Endometrial microvascular endothelial cells (primary cell): ENCODE data around the gene OSTF1. TPM values are rescaled to one million over a fixed set of nuclear protein-coding genes. Genes with fewer than 3 reads are reported as not detected.

ENCODE experiments used
- in situ Hi-C: cut with HindIII; loops from 2 replicates; pipeline ENCODE4 v1.10.0; 2017; ENCODE audit warnings: low sequenced_read_pairs, low pct_unique_long_range_greater_than_20kb; ENCODE audit errors: inconsistent ontology term
- total RNA-seq: library from RNA; depleted of rRNA; stranded (reverse); fragments of >200 nt; gene quantifications from one replicate; pipeline ENCODE4 v1.2.3, GENCODE V29; 2015; ENCODE audit errors: inconsistent ontology term

Gene OSTF1
- total RNA-seq, result 83.8 TPM

- in situ Hi-C loops, result no loop called here
Observed at GRCh38 chr9:75087824-75088645, at the start of gene OSTF1, which contains the start of gene NMRK1. TSS of gene OSTF1 (plus strand) at chr9:75088514. CDS start at chr9:75088693, 179 bp downstream. TSS of gene NMRK1 (minus strand) at chr9:75088155. CDS start at chr9:75083115, 5,040 bp downstream.

GRCh38 chr9:75039009-75039408, 49.3 kb upstream of the OSTF1 start:
- in situ Hi-C loops, result no loop called here

- in situ Hi-C loops, result no loop called here
Observed at GRCh38 chr9:75039801-75040200, 48.5 kb upstream of the OSTF1 start.

GRCh38 chr9:75041041-75041440, 47.3 kb upstream of the OSTF1 start:
- in situ Hi-C loops, result no loop called here

GRCh38 chr9:75046725-75047345, 41.5 kb upstream of the OSTF1 start:
- in situ Hi-C loops, result no loop called here

GRCh38 chr9:75047506-75047905, 40.8 kb upstream of the OSTF1 start:
- in situ Hi-C loops, result no loop called here

- in situ Hi-C loops, result no loop called here
Observed at GRCh38 chr9:75051285-75051684, 37.0 kb upstream of the OSTF1 start.

GRCh38 chr9:75053869-75054268, 34.4 kb upstream of the OSTF1 start:
- in situ Hi-C loops, result no loop called here

- in situ Hi-C loops, result no loop called here
Observed at GRCh38 chr9:75054368-75055001, 33.8 kb upstream of the OSTF1 start.

- in situ Hi-C loops, result no loop called here
Observed at GRCh38 chr9:75061169-75061568, 27.1 kb upstream of the OSTF1 start.

GRCh38 chr9:75063556-75064305, 24.6 kb upstream of the OSTF1 start:
- in situ Hi-C loops, result no loop called here

GRCh38 chr9:75064307-75065025, 23.8 kb upstream of the OSTF1 start:
- in situ Hi-C loops, result no loop called here

GRCh38 chr9:75065510-75065909, 22.8 kb upstream of the OSTF1 start:
- in situ Hi-C loops, result no loop called here

- in situ Hi-C loops, result no loop called here
Observed at GRCh38 chr9:75067894-75068293, 20.4 kb upstream of the OSTF1 start.

GRCh38 chr9:75069171-75069570, 19.1 kb upstream of the OSTF1 start:
- in situ Hi-C loops, result no loop called here

- in situ Hi-C loops, result no loop called here
Observed at GRCh38 chr9:75071530-75072122, 16.7 kb upstream of the OSTF1 start.

GRCh38 chr9:75072895-75073294, 15.4 kb upstream of the OSTF1 start:
- in situ Hi-C loops, result no loop called here

GRCh38 chr9:75081632-75082031, 6.7 kb upstream of the OSTF1 start:
- in situ Hi-C loops, result no loop called here
